Lung (tissue), 12 donors: ENCODE results near the gene NOTCH3. TPM values are rescaled to one million over a fixed set of nuclear protein-coding genes. Genes with fewer than 3 reads are reported as not detected.

Experiments
- ATAC-seq: fragments of 200-7000 bp; cut with Tn5 transposase; one replicate; pipeline ENCODE4 v1.9.1; 2020; ENCODE audit warnings: moderate number of reproducible peaks; ENCODE audit not compliant: insufficient read depth, low FRiP score
- DNase-seq, 3 donors: peaks; one replicate each; pipeline ENCODE4 v3.0.0-alpha.2; 2013 to 2017
- H3K27ac ChIP-seq, 2 donors: one replicate each; pipeline ENCODE4 v1.5.1; 2013; ENCODE audit warnings: mild to moderate bottlenecking in 2 of 2, moderate library complexity in 2 of 2, control low read depth in 1 of 2, inconsistent platforms in 1 of 2, low read depth in 1 of 2, low read length in 1 of 2
- H3K27me3 ChIP-seq, 3 donors: one replicate each; pipeline ENCODE4 v1.5.1; 2013; ENCODE audit warnings: low read length in 2 of 3; ENCODE audit not compliant: control insufficient read depth in 3 of 3, insufficient read depth in 3 of 3
- H3K36me3 ChIP-seq, 4 donors: one replicate each; pipeline ENCODE4 v1.5.1; 2013; ENCODE audit warnings: low read length in 4 of 4, mild to moderate bottlenecking in 1 of 4, moderate library complexity in 1 of 4; ENCODE audit not compliant: control insufficient read depth in 4 of 4, insufficient read depth in 4 of 4
- H3K4me1 ChIP-seq, 5 donors: one replicate each; pipeline ENCODE4 v1.5.1; 2013; ENCODE audit warnings: low read length in 5 of 5, mild to moderate bottlenecking in 2 of 5, moderate library complexity in 1 of 5; ENCODE audit not compliant: control insufficient read depth in 5 of 5, insufficient read depth in 5 of 5
- H3K4me3 ChIP-seq: one replicate; pipeline ENCODE4 v1.5.1; 2013; ENCODE audit warnings: mild to moderate bottlenecking, control low read depth, moderate library complexity
- H3K9ac ChIP-seq, 2 donors: one replicate each; pipeline ENCODE4 v1.5.1; 2013; ENCODE audit warnings: low read length in 2 of 2, control low read depth in 1 of 2; ENCODE audit not compliant: insufficient read depth in 1 of 2
- H3K9me3 ChIP-seq, 4 donors: one replicate each; pipeline ENCODE4 v1.5.1; 2013; ENCODE audit warnings: low read length in 3 of 4, mild to moderate bottlenecking in 1 of 4, moderate library complexity in 1 of 4; ENCODE audit not compliant: control insufficient read depth in 4 of 4, insufficient read depth in 3 of 4
- CTCF ChIP-seq: IDR thresholded peaks from 2 replicates; pipeline ENCODE4 v1.5.1; 2012; ENCODE audit warnings: mild to moderate bottlenecking; ENCODE audit errors: control extremely low read depth, extremely low read depth
- WGBS, 2 donors: extraction: QIAGEN DNeasy Blood & Tissue Kit; methylation state at CpG; one replicate each; pipeline ENCODE4 v1.1.7; 2013; 5-methylcytosine and 5-hydroxymethylcytosine counted together
- polyA plus RNA-seq, 2 donors: library from polyadenylated mRNA; stranded (reverse); fragments of 200-250 nt; gene quantifications; one replicate each; pipeline ENCODE4 v1.2.1, GENCODE V29; 2013
- total RNA-seq, 2 donors: library from RNA; depleted of rRNA in 1 of 2; stranded (reverse); fragments of >200 nt in 1 of 2; gene quantifications; one replicate each; pipeline ENCODE4 v1.2.1, GENCODE V29; 2014 to 2021
- donor health status: control.
- donor health status: control.
- donor health status: Bipolar disorder and iron deficiency.
- donor health status: healthy.
- donor health status: DM: yes; HTN: yes; CAD: no.

The NOTCH3 gene
- total and polyA plus RNA-seq, 4 donors = 13.1 to 81.7 (median 43.1) TPM

GRCh38 chr19:15210323-15210781 lies 9.6 kb upstream of the NOTCH3 start:
- Histone ChIP-seq H3K4me1 (peaks cover 0 to 5% (median 0%) of the 10 kb centered on the region in 5 donors), H3K27ac (peak overlapping the region in 1 of 2 donors; percentile 72), H3K9ac (no peak overlapping the region), H3K27me3 (no peaks in the 10 kb centered on the region), H3K36me3 (no peaks in the 10 kb centered on the region), H3K9me3 (peaks cover 0 to 3% (median 0%) of the 10 kb centered on the region in 4 donors), H3K4me3 (no peak overlapping the region)
- no peak for DNase-seq
- WGBS, 2 donors = 38 to 43% methylated on average over 5 of the region's 5 CpGs
- TF ChIP-seq CTCF = no peak
- peak; percentile 86 for ATAC-seq

GRCh38 chr19:15201374-15202023 lies 704 bp upstream of the NOTCH3 start:
- Histone ChIP-seq H3K9ac (no peak overlapping the region), H3K27ac (peak overlapping the region in 1 of 2 donors; percentile 15), H3K4me3 (no peak overlapping the region), H3K4me1 (peaks cover 0 to 10% (median 8%) of the 10 kb centered on the region in 5 donors), H3K27me3 (no peaks in the 10 kb centered on the region), H3K36me3 (peaks cover 0 to 7% (median 3%) of the 10 kb centered on the region in 4 donors), H3K9me3 (peaks cover 0 to 3% (median 0%) of the 10 kb centered on the region in 4 donors)
- ATAC-seq (no peak), DNase-seq (no peak)
- TF ChIP-seq CTCF = no peak
- 88 to 91% methylated on average over 18 of the region's 18 CpGs for WGBS, 2 donors

- peak overlapping the region; percentile 49 for H3K4me3 ChIP-seq
- no peaks in the 10 kb centered on the region for H3K9me3 ChIP-seq
- H3K4me1 ChIP-seq = peaks cover 0 to 13% (median 10%) of the 10 kb centered on the region in 5 donors
- ATAC-seq = no peak
- peak overlapping the region in 1 of 2 donors; percentile 42 for H3K9ac ChIP-seq
- 7 to 27% methylated on average over 29 to 77 of the region's 82 CpGs for WGBS, 2 donors
- no peak for TF ChIP-seq CTCF
- H3K27me3 ChIP-seq = no peaks in the 10 kb centered on the region
- peak; percentile 85 to 91 (median 90) for DNase-seq
- peak overlapping the region; percentile 55 to 57 for H3K27ac ChIP-seq
- H3K36me3 ChIP-seq = peaks cover 0 to 7% (median 3%) of the 10 kb centered on the region in 4 donors
These were observed 888 bp downstream of the NOTCH3 start for GRCh38 chr19:15199661-15200552.
